HEK293T (cell line): ENCODE data around the gene SPAG16.

Experiments
- CTCF ChIA-PET: fragments of 350-600 bp; formaldehyde crosslinking; extraction: SDS; loops from one replicate; lab custom pipeline; 2021; ENCODE audit warnings: antibody characterized with exemption, inconsistent platforms; lab: Yijun Ruan, JAX
- POLR2A ChIA-PET: fragments of 350-600 bp; formaldehyde crosslinking; extraction: SDS; loops from one replicate; lab custom pipeline; 2020; ENCODE audit warnings: antibody characterized with exemption, inconsistent platforms; lab: Yijun Ruan, JAX
- DNase-seq: peaks from one replicate; pipeline ENCODE4 v3.0.0; 2012; ENCODE audit warnings: mixed read lengths; ENCODE audit errors: extremely low spot score
- ARNT ChIP-seq: fragments of 450-650 bp; IDR thresholded peaks from 2 replicates; pipeline ENCODE4 v1.6.1; 2017; ENCODE audit warnings: mild to moderate bottlenecking
- BHLHE40 ChIP-seq: fragments of 450-650 bp; IDR thresholded peaks from 2 replicates; pipeline ENCODE4 v1.6.1; 2016; ENCODE audit warnings: mild to moderate bottlenecking, moderate library complexity, borderline replicate concordance
- CTBP1 ChIP-seq: fragments of 450-650 bp; IDR thresholded peaks from 2 replicates; pipeline ENCODE4 v1.6.1; 2016; ENCODE audit warnings: borderline replicate concordance
- ELF4 ChIP-seq: fragments of 450-650 bp; IDR thresholded peaks from 2 replicates; pipeline ENCODE4 v1.6.1; 2017; ENCODE audit warnings: antibody characterized with exemption
- FOXA1 ChIP-seq: fragments of 450-650 bp; IDR thresholded peaks from 2 replicates; pipeline ENCODE4 v1.6.1; 2016; ENCODE audit warnings: mild to moderate bottlenecking
- FOXK2 ChIP-seq: fragments of 450-650 bp; IDR thresholded peaks from 2 replicates; pipeline ENCODE4 v1.6.1; 2016; ENCODE audit warnings: mild to moderate bottlenecking
- FOXM1 ChIP-seq: fragments of 450-650 bp; IDR thresholded peaks from 2 replicates; pipeline ENCODE4 v1.6.1; 2017; ENCODE audit warnings: mild to moderate bottlenecking, borderline replicate concordance
- HDGF ChIP-seq: fragments of 450-650 bp; IDR thresholded peaks from 2 replicates; pipeline ENCODE4 v1.6.1; 2017; ENCODE audit warnings: antibody characterized with exemption, borderline replicate concordance
- L3MBTL2 ChIP-seq: fragments of 450-650 bp; conservative IDR thresholded peaks from 2 replicates; pipeline ENCODE4 v1.6.1; 2016; ENCODE audit warnings: mild to moderate bottlenecking
- LEF1 ChIP-seq: fragments of 450-650 bp; IDR thresholded peaks from 2 replicates; pipeline ENCODE4 v1.6.1; 2017; ENCODE audit warnings: mild to moderate bottlenecking, borderline replicate concordance
- NFRKB ChIP-seq: fragments of 450-650 bp; IDR thresholded peaks from 2 replicates; pipeline ENCODE4 v1.6.1; 2016; ENCODE audit warnings: mild to moderate bottlenecking, moderate library complexity
- PKNOX1 ChIP-seq: fragments of 450-650 bp; IDR thresholded peaks from 2 replicates; pipeline ENCODE4 v1.6.1; 2016
- SP1 ChIP-seq: fragments of 450-650 bp; IDR thresholded peaks from 2 replicates; pipeline ENCODE4 v1.6.1; 2017
- SUZ12 ChIP-seq: fragments of 450-650 bp; IDR thresholded peaks from 2 replicates; pipeline ENCODE4 v1.6.1; 2016; ENCODE audit warnings: mild to moderate bottlenecking
- TARDBP ChIP-seq: fragments of 450-650 bp; IDR thresholded peaks from 2 replicates; pipeline ENCODE4 v1.6.1; 2016
- ZNF384 ChIP-seq: fragments of 450-650 bp; IDR thresholded peaks from 2 replicates; pipeline ENCODE4 v1.6.1; 2016

Gene SPAG16

GRCh38 chr2:213279971-213280370 is 4.3 kb upstream of the SPAG16 start:
- ChIA-PET POLR2A (no interaction called here), CTCF (no interaction called here)
- no peak for DNase-seq
- TF ChIP-seq FOXM1 (no peak), BHLHE40 (no peak), ELF4 (no peak), PKNOX1 (no peak), SP1 (no peak), ARNT (no peak)

GRCh38 chr2:213281156-213281555 is 3.1 kb upstream of the SPAG16 start:
- TF ChIP-seq NFRKB (no peak), HDGF (no peak), BHLHE40 (no peak), ZNF384 (no peak), L3MBTL2 (no peak), CTBP1 (no peak), SUZ12 (no peak), PKNOX1 (no peak), FOXA1 (no peak), ELF4 (no peak), FOXK2 (no peak), ARNT (no peak), TARDBP (no peak), SP1 (no peak)
- no peak for DNase-seq
- POLR2A ChIA-PET, result no interaction called here
- CTCF ChIA-PET, result no interaction called here

- CTCF ChIA-PET, result no interaction called here
- POLR2A ChIA-PET, result interaction anchor here (0.7 kb wide), 1 partner anchor 9 kb away, joined by 3 read pairs; no protein-coding TSS in a partner anchor
- no peak for TF ChIP-seq SUZ12
- no peak for TF ChIP-seq ARNT
- no peak for TF ChIP-seq BHLHE40
- no peak for TF ChIP-seq PKNOX1
- TF ChIP-seq ZNF384, result no peak
- TF ChIP-seq NFRKB, result no peak
- TF ChIP-seq FOXK2, result no peak
- TF ChIP-seq HDGF, result no peak
- no peak for TF ChIP-seq SP1
- no peak for TF ChIP-seq TARDBP
- no peak for TF ChIP-seq FOXM1
- no peak for TF ChIP-seq LEF1
- TF ChIP-seq CTBP1, result no peak
- TF ChIP-seq FOXA1, result no peak
- no peak for TF ChIP-seq L3MBTL2
- no peak for TF ChIP-seq ELF4
- DNase-seq, result no peak
These were observed 1.1 kb downstream of the SPAG16 start for GRCh38 chr2:213285404-213285803.

GRCh38 chr2:213286161-213286560 is 1.9 kb downstream of the SPAG16 start:
- DNase-seq, result no peak
- TF ChIP-seq ELF4 (no peak), BHLHE40 (no peak), FOXA1 (no peak), ARNT (no peak), FOXM1 (no peak), ZNF384 (no peak), HDGF (no peak), TARDBP (no peak), L3MBTL2 (no peak), LEF1 (no peak)
- CTCF ChIA-PET, result interaction anchor here (0.7 kb wide), 1 partner anchor 308 kb away, joined by 3 read pairs; no protein-coding TSS in a partner anchor
- POLR2A ChIA-PET, result no interaction called here

- TF ChIP-seq NFRKB (no peak), PKNOX1 (no peak), BHLHE40 (no peak), L3MBTL2 (no peak), ZNF384 (no peak), SP1 (no peak), HDGF (no peak), FOXM1 (no peak), FOXA1 (no peak), ELF4 (no peak), CTBP1 (no peak), ARNT (no peak), TARDBP (no peak), SUZ12 (no peak), LEF1 (no peak), FOXK2 (no peak)
- ChIA-PET POLR2A (no interaction called here), CTCF (no interaction called here)
- no peak for DNase-seq
These were observed 4.8 kb downstream of the SPAG16 start for GRCh38 chr2:213288913-213289700.

- TF ChIP-seq FOXM1, result no peak
- POLR2A ChIA-PET, result no interaction called here
- DNase-seq, result no peak
- CTCF ChIA-PET, result no interaction called here
These were observed 6.2 kb downstream of the SPAG16 start for GRCh38 chr2:213290501-213290900.
